RPMI7951 (cell line): ENCODE results near the gene ZNF33B. TPM values are rescaled to one million over a fixed set of nuclear protein-coding genes. Genes with fewer than 3 reads are reported as not detected.
A peak's percentile ranks its signal among the peaks of the same experiment; 100 is the strongest.
"Not testable (repeated sequence)": the region's sequence is repeated elsewhere in the genome, so short reads cannot be mapped to it uniquely, and the experiment has no call there.

Experiments
- DNase-seq: peaks from one replicate; pipeline ENCODE4 v3.0.0-alpha.2; 2012; ENCODE audit warnings: low read depth
- total RNA-seq: library from RNA; depleted of rRNA; stranded (reverse); fragments of >200 nt; shearing (Covaris generic); gene quantifications from 2 replicates; pipeline ENCODE4 v1.2.3, GENCODE V29; 2014; rRNA removed

The ZNF33B gene
- 4.8 and 9.1 TPM in 2 replicates for total RNA-seq

DNA sequence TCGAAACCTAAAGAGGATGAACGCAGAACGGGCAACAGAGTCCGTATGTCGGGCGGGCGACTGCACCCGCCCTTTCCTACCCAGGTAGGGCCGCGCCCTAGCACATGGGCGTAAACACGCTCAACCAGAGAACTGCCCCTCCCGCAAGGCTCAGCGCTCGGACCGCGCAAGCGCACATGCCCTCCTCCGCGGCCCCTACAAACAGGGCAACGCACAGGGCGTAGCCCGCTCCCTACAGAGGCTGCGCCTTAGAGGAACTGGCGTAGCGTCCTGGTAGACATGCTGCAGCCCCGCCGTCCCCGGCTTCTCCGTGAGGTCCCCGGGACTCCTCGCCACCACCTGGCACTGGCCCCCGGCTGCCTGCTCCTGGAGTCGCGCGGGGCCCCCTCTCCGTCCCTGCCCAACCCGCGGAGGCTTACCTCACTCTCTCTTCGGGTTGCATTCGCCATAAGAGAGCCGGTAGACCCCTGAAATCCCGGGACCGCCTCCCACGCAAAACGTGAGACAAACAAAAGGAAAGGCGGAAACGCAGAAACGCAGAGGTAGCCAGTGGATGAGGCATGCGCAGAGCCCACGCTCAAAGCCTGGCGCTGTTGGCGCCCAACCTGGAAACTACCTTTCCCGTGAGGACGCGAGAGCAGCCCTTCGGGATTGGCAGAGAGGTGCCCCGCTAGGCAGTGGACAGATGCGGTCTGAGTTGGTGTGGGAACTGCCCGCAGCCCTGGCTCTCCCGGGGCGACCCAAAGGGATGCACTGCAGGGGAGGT lies at the start of gene ZNF33B:
TSS of gene ZNF33B (minus strand) at position 516 of the 766 bp plus-strand sequence. CDS start 1,642 bp downstream, outside the sequence.
- DNase-seq, result peak; percentile 88

GRCh38 chr10:42684517-42684916 lies 46.1 kb upstream of the ZNF33B start:
- DNase-seq, result no peak

- DNase-seq, result no peak
These were observed 41.9 kb upstream of the ZNF33B start for GRCh38 chr10:42680267-42680666.

- not testable (repeated sequence) for DNase-seq
These were observed 27.0 kb upstream of the ZNF33B start for GRCh38 chr10:42665181-42665979.

DNA sequence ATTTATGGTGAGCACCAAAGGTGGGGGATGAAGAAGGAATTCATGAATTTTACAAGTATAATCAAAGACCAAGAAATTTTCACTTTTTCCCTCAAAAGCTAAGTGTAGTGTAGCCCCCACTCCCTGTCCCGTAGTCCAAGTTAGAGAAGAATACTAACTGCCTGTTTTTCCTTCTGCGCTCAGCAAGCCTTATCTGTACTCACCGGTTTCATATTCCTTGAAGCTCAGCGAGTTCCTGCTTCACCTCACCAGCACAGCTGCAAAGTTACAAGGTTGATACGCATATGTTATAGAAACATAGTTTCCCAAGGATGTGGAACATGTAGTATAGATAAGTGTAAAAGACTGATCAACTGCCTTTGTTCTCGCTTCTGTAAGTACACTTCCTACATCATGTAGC lies 16.0 kb upstream of the ZNF33B start:
- DNase-seq, result no peak

DNA sequence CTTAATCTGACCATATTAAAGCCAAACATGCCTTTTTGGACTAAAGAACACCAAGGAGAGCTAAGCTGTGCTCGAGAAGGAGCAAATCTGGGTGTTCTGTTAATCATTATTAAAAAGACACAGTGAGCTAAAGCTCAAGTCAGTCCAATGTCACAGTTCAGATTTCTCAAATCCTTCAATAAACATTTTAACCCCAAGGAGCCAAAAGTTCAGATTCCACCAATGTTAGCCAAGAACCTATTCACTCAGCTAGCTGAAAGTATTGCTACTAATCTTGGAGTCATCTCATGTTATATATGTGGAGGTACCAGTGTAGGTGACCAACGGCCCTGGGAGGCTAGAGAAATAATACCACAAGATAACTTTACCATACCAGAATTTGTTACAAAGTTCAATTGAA lies 14.5 kb upstream of the ZNF33B start:
- no peak for DNase-seq

- no peak for DNase-seq
These were observed 12.0 kb upstream of the ZNF33B start for GRCh38 chr10:42650374-42650773.

DNA sequence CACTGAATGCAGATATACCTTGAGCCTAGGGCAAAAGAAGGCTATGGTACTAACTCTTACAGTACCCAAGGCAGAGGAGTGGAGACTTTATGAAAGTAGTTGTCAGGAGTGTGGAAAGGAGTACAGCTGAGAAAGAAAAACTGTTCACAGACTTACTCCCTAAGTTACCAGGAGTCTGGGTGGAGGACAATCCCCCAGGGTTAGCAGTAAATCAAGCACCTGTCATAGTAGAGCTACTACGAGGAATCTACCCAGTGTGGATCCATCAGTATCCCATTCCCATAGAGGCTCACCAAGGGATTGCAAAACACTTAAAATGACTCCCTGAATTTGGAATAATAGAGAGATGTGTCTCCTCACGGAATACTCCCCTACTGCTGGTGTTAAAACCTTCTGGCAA lies 10.1 kb upstream of the ZNF33B start:
- no peak for DNase-seq

GRCh38 chr10:42646687-42647640 lies 8.6 kb upstream of the ZNF33B start:
- DNase-seq, result no peak

DNA sequence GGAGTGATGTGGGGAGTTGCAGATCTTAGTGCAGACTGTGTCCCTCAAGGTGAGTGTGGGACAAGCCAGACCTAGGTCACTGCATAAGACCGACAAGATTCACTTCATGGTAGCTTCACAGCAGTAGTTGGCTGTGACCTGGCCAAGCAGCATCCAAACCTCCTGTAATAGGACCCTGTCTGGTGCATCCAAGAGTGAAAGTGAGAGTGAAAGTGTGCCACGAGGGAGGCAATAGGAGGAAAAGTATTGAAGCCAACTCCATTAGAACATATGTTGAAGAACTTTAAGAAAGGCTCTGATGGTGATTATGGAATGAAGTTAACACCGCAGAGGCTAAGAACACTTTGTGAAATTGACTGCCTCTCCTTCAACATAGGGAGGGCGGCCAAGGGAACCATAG lies 7.8 kb upstream of the ZNF33B start:
- no peak for DNase-seq

- DNase-seq, result no peak
These were observed 7.1 kb upstream of the ZNF33B start for GRCh38 chr10:42645516-42645915.

DNA sequence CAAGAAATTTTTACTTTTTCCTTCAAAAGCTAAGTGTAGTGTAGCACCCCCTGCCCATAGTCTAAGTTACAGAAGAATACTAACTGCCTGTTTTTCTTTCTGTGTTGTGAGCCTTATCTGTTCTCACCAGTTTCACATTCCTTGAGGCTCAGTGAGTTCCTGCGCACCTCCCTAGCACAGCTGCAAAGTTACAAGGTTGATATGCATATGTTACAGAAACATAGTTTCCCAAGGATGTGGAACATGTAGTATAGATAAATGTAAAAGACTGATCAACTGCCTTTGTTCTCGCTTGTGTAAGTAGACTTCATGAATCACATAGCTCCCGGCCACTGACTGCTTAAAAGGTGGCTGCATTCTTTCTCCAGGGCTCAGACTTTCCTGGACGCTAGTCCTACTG lies 6.7 kb upstream of the ZNF33B start:
- no peak for DNase-seq

GRCh38 chr10:42640610-42641229 lies 2.4 kb upstream of the ZNF33B start:
- no peak for DNase-seq

GRCh38 chr10:42638821-42639270 lies 476 bp upstream of the ZNF33B start:
- DNase-seq, result no peak

- no peak for DNase-seq
These were observed 719 bp downstream of the ZNF33B start for GRCh38 chr10:42637648-42638054.

- no peak for DNase-seq
These were observed 1.2 kb downstream of the ZNF33B start for GRCh38 chr10:42637142-42637541.

- no peak for DNase-seq
These were observed 3.3 kb downstream of the ZNF33B start for GRCh38 chr10:42635098-42635497.

- DNase-seq, result no peak
These were observed 5.8 kb downstream of the ZNF33B start for GRCh38 chr10:42632564-42632963.

- DNase-seq, result no peak
These were observed 7.7 kb downstream of the ZNF33B start for GRCh38 chr10:42630537-42631134.

- no peak for DNase-seq
These were observed 14.4 kb downstream of the ZNF33B start for GRCh38 chr10:42623929-42624328.

DNA sequence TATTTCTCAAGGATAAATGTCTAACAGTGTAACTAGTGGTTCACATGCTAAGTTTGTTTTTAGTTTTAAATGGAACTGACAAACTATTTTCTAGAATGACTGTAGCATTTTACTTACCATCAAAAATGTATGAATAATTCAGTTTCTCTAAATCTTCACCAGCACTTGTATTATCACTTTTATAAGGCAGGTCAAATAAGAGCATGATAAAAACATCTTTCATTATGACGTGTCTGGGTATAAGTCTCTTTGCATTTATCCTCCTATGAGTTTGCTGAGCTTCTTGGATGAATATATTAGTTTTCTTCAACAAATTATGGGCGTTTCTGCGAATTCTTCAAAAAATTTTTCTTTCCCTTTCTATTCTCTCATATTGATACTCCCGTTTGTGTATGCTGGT lies 19.9 kb downstream of the ZNF33B start:
- no peak for DNase-seq
